IMR-90 (cell line): ENCODE results near the gene ZSWIM9. TPM values are rescaled to one million over a fixed set of nuclear protein-coding genes. Genes with fewer than 3 reads are reported as not detected.

Experiments used
- ATAC-seq: fragments of 200-7000 bp; cut with Tn5 transposase; 2 replicates; pipeline ENCODE4 v1.9.1; 2020; ENCODE audit warnings: low read depth, mild to moderate bottlenecking, moderate library complexity
- BruUV-seq: library from RNA; stranded (reverse); fragments of 400-500 nt; replicated peaks from 2 replicates; lab custom pipeline; 2021; lab: Mats Ljungman, UMichigan
- CTCF ChIA-PET: fragments of 300-600 bp; formaldehyde crosslinking; extraction: SDS; loops from one replicate; lab custom pipeline; 2021; ENCODE audit warnings: antibody characterized with exemption; lab: Yijun Ruan, JAX
- POLR2A ChIA-PET: fragments of 300-600 bp; sonication (Branson Sonifier 250); formaldehyde crosslinking; loops from one replicate; lab custom pipeline; 2022; ENCODE audit warnings: antibody characterized with exemption; ENCODE audit not compliant: unreplicated experiment; lab: Charles Lee
- DNase-seq: peaks from one replicate; pipeline ENCODE4 v3.0.0; 2013
- H2AFZ ChIP-seq: replicated peaks from 2 replicates; pipeline ENCODE3; 2013; ENCODE audit warnings: low read length, mild to moderate bottlenecking; ENCODE audit not compliant: poor library complexity
- H2AK5ac ChIP-seq: 2 replicates; pipeline ENCODE4 v1.6.1; 2013; ENCODE audit warnings: low read depth, low read length, inconsistent platforms
- H2AK9ac ChIP-seq: replicated peaks from 2 replicates; pipeline ENCODE3; 2013; ENCODE audit warnings: mild to moderate bottlenecking, low read depth, low read length, moderate library complexity; ENCODE audit not compliant: poor library complexity
- H2BK120ac ChIP-seq: 2 replicates; pipeline ENCODE4 v1.6.1; 2013; ENCODE audit warnings: low read depth, low read length, inconsistent platforms
- H2BK15ac ChIP-seq: 3 replicates; pipeline ENCODE4 v1.6.1; 2013; ENCODE audit warnings: low read depth, low read length, inconsistent platforms
- H2BK20ac ChIP-seq: 2 replicates; pipeline ENCODE4 v1.6.1; 2013; ENCODE audit warnings: low read depth, mild to moderate bottlenecking, inconsistent platforms, low read length, moderate library complexity
- H2BK5ac ChIP-seq: 2 replicates; pipeline ENCODE4 v1.6.1; 2013; ENCODE audit warnings: mild to moderate bottlenecking, low read depth, low read length, inconsistent platforms; ENCODE audit not compliant: poor library complexity, severe bottlenecking
- H3K14ac ChIP-seq: replicated peaks from 2 replicates; pipeline ENCODE4 v1.6.1; 2013; ENCODE audit warnings: low read depth, low read length, inconsistent platforms
- H3K18ac ChIP-seq: 2 replicates; pipeline ENCODE4 v1.6.1; 2013; ENCODE audit warnings: low read depth, low read length, control low read depth
- H3K23ac ChIP-seq: 2 replicates; pipeline ENCODE4 v1.6.1; 2013; ENCODE audit warnings: low read depth, low read length, inconsistent platforms
- H3K27ac ChIP-seq: 2 replicates; pipeline ENCODE4 v1.5.1; 2013; ENCODE audit warnings: mild to moderate bottlenecking, control low read depth, low read length; ENCODE audit not compliant: insufficient read depth
- H3K27me3 ChIP-seq: 2 replicates; pipeline ENCODE4 v1.6.1; 2013; ENCODE audit warnings: low read length; ENCODE audit not compliant: control insufficient read depth, insufficient read depth
- H3K36me3 ChIP-seq: 2 replicates; pipeline ENCODE4 v1.6.1; 2013; ENCODE audit warnings: low read length, mixed read lengths; ENCODE audit not compliant: control insufficient read depth, insufficient read depth
- H3K4ac ChIP-seq: 2 replicates; pipeline ENCODE4 v1.6.1; 2013; ENCODE audit warnings: low read depth, low read length, inconsistent platforms
- H3K4me1 ChIP-seq: 2 replicates; pipeline ENCODE4 v1.6.1; 2013; ENCODE audit warnings: low read length, mixed read lengths; ENCODE audit not compliant: control insufficient read depth, insufficient read depth
- H3K4me2 ChIP-seq: 2 replicates; pipeline ENCODE4 v1.6.1; 2013; ENCODE audit warnings: low read depth, mild to moderate bottlenecking, control low read depth, low read length, moderate library complexity
- H3K4me3 ChIP-seq: 2 replicates; pipeline ENCODE4 v1.5.1; 2013; ENCODE audit warnings: low read depth, mild to moderate bottlenecking, control low read depth, low read length, moderate library complexity; ENCODE audit not compliant: insufficient read depth
- H3K56ac ChIP-seq: 2 replicates; pipeline ENCODE4 v1.6.1; 2013; ENCODE audit warnings: low read length, inconsistent platforms; ENCODE audit not compliant: insufficient read depth; ENCODE audit errors: extremely low read depth
- H3K79me1 ChIP-seq, 2 experiments: 2 replicates each; pipeline ENCODE4 v1.6.1; 2013; ENCODE audit warnings: low read length in 2 of 2, inconsistent platforms in 1 of 2, low read depth in 1 of 2
- H3K9ac ChIP-seq: 2 replicates; pipeline ENCODE4 v1.6.1; 2013; ENCODE audit warnings: low read depth, low read length, control low read depth
- H3K9me1 ChIP-seq: 2 replicates; pipeline ENCODE4 v1.6.1; 2013; ENCODE audit warnings: low read length, inconsistent platforms; ENCODE audit not compliant: insufficient read depth
- H3K9me3 ChIP-seq: 2 replicates; pipeline ENCODE4 v1.6.1; 2013; ENCODE audit warnings: low read length; ENCODE audit not compliant: control insufficient read depth, insufficient read depth
- H4K20me1 ChIP-seq: 2 replicates; pipeline ENCODE4 v1.6.1; 2013; ENCODE audit warnings: low read length, inconsistent platforms; ENCODE audit not compliant: insufficient read depth
- H4K5ac ChIP-seq: 2 replicates; pipeline ENCODE4 v1.6.1; 2013; ENCODE audit warnings: mild to moderate bottlenecking, low read depth, low read length, control low read depth
- H4K8ac ChIP-seq, 2 experiments: 2 replicates each; pipeline ENCODE4 v1.6.1; 2013; ENCODE audit warnings: low read depth in 2 of 2, low read length in 2 of 2, control low read depth in 1 of 2, inconsistent platforms in 1 of 2
- H4K91ac ChIP-seq: 2 replicates; pipeline ENCODE4 v1.6.1; 2013; ENCODE audit warnings: low read depth, low read length, inconsistent platforms; ENCODE audit not compliant: insufficient read depth
- BHLHE40 ChIP-seq: fragments of 150-350 bp; IDR thresholded peaks from 2 replicates; pipeline ENCODE4 v1.6.1; 2016; ENCODE audit warnings: mild to moderate bottlenecking, low read depth, low read length
- CEBPB ChIP-seq: IDR thresholded peaks from 2 replicates; pipeline ENCODE4 v1.6.1; 2012; ENCODE audit warnings: low read depth, low read length, improper control_type of control experiment
- CHD1 ChIP-seq: IDR thresholded peaks from 2 replicates; pipeline ENCODE4 v1.6.1; 2012; ENCODE audit warnings: low read depth, low read length, improper control_type of control experiment
- CTCF ChIP-seq: conservative IDR thresholded peaks from 2 replicates; pipeline ENCODE4 v1.5.1; 2012; ENCODE audit warnings: mild to moderate bottlenecking, low read depth, low read length, improper control_type of control experiment
- ELK1 ChIP-seq: fragments of 150-350 bp; IDR thresholded peaks from 2 replicates; pipeline ENCODE4 v1.6.1; 2016; ENCODE audit warnings: low read depth, mild to moderate bottlenecking, low read length, moderate library complexity, borderline replicate concordance
- FOS ChIP-seq: fragments of 150-350 bp; IDR thresholded peaks from 2 replicates; pipeline ENCODE4 v1.6.1; 2016; ENCODE audit warnings: low read depth, low read length
- MAFK ChIP-seq: IDR thresholded peaks from 2 replicates; pipeline ENCODE4 v1.6.1; 2012; ENCODE audit warnings: low read depth, low read length, improper control_type of control experiment
- MAZ ChIP-seq: IDR thresholded peaks from 2 replicates; pipeline ENCODE4 v1.6.1; 2012; ENCODE audit warnings: low read depth, mild to moderate bottlenecking, low read length, improper control_type of control experiment, moderate library complexity, borderline replicate concordance
- MXI1 ChIP-seq: IDR thresholded peaks from 2 replicates; pipeline ENCODE4 v1.6.1; 2012; ENCODE audit warnings: low read depth, mild to moderate bottlenecking, low read length, moderate library complexity, borderline replicate concordance
- NFE2L2 ChIP-seq: fragments of 150-350 bp; IDR thresholded peaks from 2 replicates; pipeline ENCODE4 v1.6.1; 2016; ENCODE audit warnings: low read depth, mild to moderate bottlenecking, low read length
- POLR2A ChIP-seq: IDR thresholded peaks from 2 replicates; pipeline ENCODE4 v1.6.1; 2012; ENCODE audit warnings: mild to moderate bottlenecking, low read depth, low read length
- RAD21 ChIP-seq: IDR thresholded peaks from 2 replicates; pipeline ENCODE4 v1.6.1; 2012; ENCODE audit warnings: low read length, improper control_type of control experiment
- RCOR1 ChIP-seq: IDR thresholded peaks from 2 replicates; pipeline ENCODE4 v1.6.1; 2012; ENCODE audit warnings: mild to moderate bottlenecking, low read length, improper control_type of control experiment; ENCODE audit not compliant: insufficient replicate concordance
- RFX5 ChIP-seq: IDR thresholded peaks from 2 replicates; pipeline ENCODE4 v1.8.0; 2012; ENCODE audit warnings: low read depth, mild to moderate bottlenecking, low read length, moderate library complexity
- SMC3 ChIP-seq: fragments of 150-350 bp; IDR thresholded peaks from 2 replicates; pipeline ENCODE4 v1.6.1; 2016; ENCODE audit warnings: low read depth, mild to moderate bottlenecking, antibody characterized with exemption, low read length, moderate library complexity
- USF2 ChIP-seq: fragments of 150-350 bp; IDR thresholded peaks from 2 replicates; pipeline ENCODE4 v1.6.1; 2017; ENCODE audit warnings: mild to moderate bottlenecking, antibody characterized with exemption, low read length, low read depth
- WGBS, 2 experiments: methylation state at CpG; one replicate each; pipeline versions ENCODE4 v1.1.5 to v1.1.7; 2013; ENCODE audit warnings: missing lambda C conversion rate in 2 of 2; ENCODE audit not compliant: insufficient read length in 1 of 2; ENCODE audit errors: extremely low coverage in 2 of 2; 5-methylcytosine and 5-hydroxymethylcytosine counted together
- dilution Hi-C: fragments of 300-500 bp; cut with HindIII; formaldehyde crosslinking; loops from one replicate; pipeline ENCODE4 v1.14.3; 2018; ENCODE audit warnings: low sequenced_read_pairs; ENCODE audit not compliant: unreplicated experiment
- in situ Hi-C: fragments of 300-500 bp; cut with MboI; formaldehyde crosslinking; loops from 3 replicates; pipeline ENCODE4 v1.14.3; 2019; ENCODE audit warnings: low sequenced_read_pairs, inconsistent platforms, mixed read lengths
- intact Hi-C: fragments of 100-400 bp; cut with micrococcal nuclease; formaldehyde crosslinking; loops from 2 replicates; pipeline ENCODE4 v1.10.0; 2022
- polyA plus RNA-seq, 3 experiments: library from polyadenylated mRNA; depleted of rRNA; stranded (reverse); fragments of >200 nt; gene quantifications; 2 replicates each; pipeline ENCODE4 v1.2.3, GENCODE V29; 2012; ENCODE audit warnings: low replicate concordance in 1 of 3
- total RNA-seq: library from RNA; depleted of rRNA; stranded (reverse); fragments of >200 nt; gene quantifications from 2 replicates; pipeline ENCODE4 v1.2.3, GENCODE V29; 2012

Gene ZSWIM9
- total and polyA plus RNA-seq, 2 of the 4 experiments (the other 2 are of a cell fraction) = 0.54 to 2.2 TPM

- POLR2A ChIA-PET = no interaction called here
- Histone ChIP-seq H2BK120ac (no peak overlapping the region), H3K4me1 (no peaks in the 10 kb centered on the region), H3K14ac (no peak overlapping the region), H2BK20ac (no peak overlapping the region), H2AFZ (no peak overlapping the region), H3K9me3 (no peaks in the 10 kb centered on the region), H3K9ac (no peak overlapping the region), H3K18ac (no peak overlapping the region), H3K9me1 (no peaks in the 10 kb centered on the region), H3K36me3 (peaks cover 5% of the 10 kb centered on the region; the same call in 1 of the 2 replicates), H4K5ac (no peak overlapping the region), H2BK5ac (no peak overlapping the region), H3K4me3 (no peak overlapping the region), H2AK5ac (no peak overlapping the region), H4K20me1 (no peaks in the 10 kb centered on the region), H3K4ac (no peak overlapping the region), H3K79me1 (no peaks in the 10 kb centered on the region), H3K23ac (no peak overlapping the region), H3K56ac (no peak overlapping the region), H3K4me2 (no peak overlapping the region), H3K27me3 (no peaks in the 10 kb centered on the region), H2BK15ac (no peak overlapping the region), H4K91ac (no peak overlapping the region), H3K27ac (no peak overlapping the region), H2AK9ac (no peak overlapping the region), H4K8ac (no peak overlapping the region)
- WGBS, 2 experiments = 100% methylated on average over 3 of the region's 9 CpGs; no CpG with 5 or more reads in 1 of the 2 experiments
- TF ChIP-seq FOS (no peak), MXI1 (no peak), CTCF (no peak), RFX5 (no peak), ELK1 (no peak), USF2 (no peak), POLR2A (no peak), MAZ (no peak), CEBPB (no peak), RAD21 (no peak), SMC3 (no peak), BHLHE40 (no peak), NFE2L2 (no peak), CHD1 (no peak), MAFK (no peak), RCOR1 (no peak)
- in situ Hi-C loops = no loop called here
- no TSS peak for BruUV-seq
- DNase-seq (no peak), ATAC-seq (no peak)
- dilution Hi-C loops = no loop called here
- intact Hi-C loops = no loop called here
- CTCF ChIA-PET = no interaction called here
Measured at GRCh38 chr19:48148576-48148975, 21.9 kb upstream of the ZSWIM9 start.
